ENCODE results near the gene KDM4D.
"Not testable (repeated sequence)": the region's sequence is repeated elsewhere in the genome, so short reads cannot be mapped to it uniquely, and the experiment has no call there.

DNA sequence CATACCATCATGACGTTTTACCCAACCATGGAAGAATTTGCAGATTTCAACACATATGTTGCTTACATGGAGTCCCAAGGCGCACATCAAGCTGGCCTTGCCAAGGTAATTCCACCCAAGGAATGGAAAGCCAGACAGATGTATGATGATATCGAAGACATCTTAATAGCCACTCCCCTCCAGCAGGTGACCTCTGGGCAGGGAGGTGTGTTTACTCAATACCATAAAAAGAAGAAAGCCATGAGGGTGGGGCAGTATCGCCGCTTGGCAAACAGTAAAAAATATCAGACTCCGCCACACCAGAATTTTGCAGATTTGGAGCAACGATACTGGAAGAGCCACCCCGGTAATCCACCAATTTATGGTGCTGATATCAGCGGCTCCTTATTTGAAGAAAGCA is 52.1 kb downstream of the KDM4D start:
- TF ChIP-seq, protein P1, sequence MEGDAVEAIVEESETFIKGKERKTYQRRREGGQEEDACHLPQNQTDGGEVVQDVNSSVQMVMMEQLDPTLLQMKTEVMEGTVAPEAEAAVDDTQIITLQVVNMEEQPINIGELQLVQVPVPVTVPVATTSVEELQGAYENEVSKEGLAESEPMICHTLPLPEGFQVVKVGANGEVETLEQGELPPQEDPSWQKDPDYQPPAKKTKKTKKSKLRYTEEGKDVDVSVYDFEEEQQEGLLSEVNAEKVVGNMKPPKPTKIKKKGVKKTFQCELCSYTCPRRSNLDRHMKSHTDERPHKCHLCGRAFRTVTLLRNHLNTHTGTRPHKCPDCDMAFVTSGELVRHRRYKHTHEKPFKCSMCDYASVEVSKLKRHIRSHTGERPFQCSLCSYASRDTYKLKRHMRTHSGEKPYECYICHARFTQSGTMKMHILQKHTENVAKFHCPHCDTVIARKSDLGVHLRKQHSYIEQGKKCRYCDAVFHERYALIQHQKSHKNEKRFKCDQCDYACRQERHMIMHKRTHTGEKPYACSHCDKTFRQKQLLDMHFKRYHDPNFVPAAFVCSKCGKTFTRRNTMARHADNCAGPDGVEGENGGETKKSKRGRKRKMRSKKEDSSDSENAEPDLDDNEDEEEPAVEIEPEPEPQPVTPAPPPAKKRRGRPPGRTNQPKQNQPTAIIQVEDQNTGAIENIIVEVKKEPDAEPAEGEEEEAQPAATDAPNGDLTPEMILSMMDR (conservative IDR thresholded peaks at IDR 0.05; ENCODE audit: low read depth in 2 of 2): not testable (repeated sequence)
- TF ChIP-seq, protein P2, sequence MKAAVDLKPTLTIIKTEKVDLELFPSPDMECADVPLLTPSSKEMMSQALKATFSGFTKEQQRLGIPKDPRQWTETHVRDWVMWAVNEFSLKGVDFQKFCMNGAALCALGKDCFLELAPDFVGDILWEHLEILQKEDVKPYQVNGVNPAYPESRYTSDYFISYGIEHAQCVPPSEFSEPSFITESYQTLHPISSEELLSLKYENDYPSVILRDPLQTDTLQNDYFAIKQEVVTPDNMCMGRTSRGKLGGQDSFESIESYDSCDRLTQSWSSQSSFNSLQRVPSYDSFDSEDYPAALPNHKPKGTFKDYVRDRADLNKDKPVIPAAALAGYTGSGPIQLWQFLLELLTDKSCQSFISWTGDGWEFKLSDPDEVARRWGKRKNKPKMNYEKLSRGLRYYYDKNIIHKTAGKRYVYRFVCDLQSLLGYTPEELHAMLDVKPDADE (IDR thresholded peaks at IDR 0.05): not testable (repeated sequence)
- TF ChIP-seq POLR2AphosphoS5 (IDR thresholded peaks at IDR 0.05; ENCODE audit: low read depth); EZH2phosphoT487 (IDR thresholded peaks at IDR 0.05; ENCODE audit: unreplicated experiment); EZH2 (IDR thresholded peaks at IDR 0.05; ENCODE audit: low read depth, unreplicated experiment); STAT1 (IDR thresholded peaks at IDR 0.05; ENCODE audit: unreplicated experiment); CREB1 (CRISPR knock-in tag; IDR thresholded peaks at IDR 0.05; ENCODE audit: low read depth): not testable (repeated sequence)
- TF ChIP-seq, protein P3, sequence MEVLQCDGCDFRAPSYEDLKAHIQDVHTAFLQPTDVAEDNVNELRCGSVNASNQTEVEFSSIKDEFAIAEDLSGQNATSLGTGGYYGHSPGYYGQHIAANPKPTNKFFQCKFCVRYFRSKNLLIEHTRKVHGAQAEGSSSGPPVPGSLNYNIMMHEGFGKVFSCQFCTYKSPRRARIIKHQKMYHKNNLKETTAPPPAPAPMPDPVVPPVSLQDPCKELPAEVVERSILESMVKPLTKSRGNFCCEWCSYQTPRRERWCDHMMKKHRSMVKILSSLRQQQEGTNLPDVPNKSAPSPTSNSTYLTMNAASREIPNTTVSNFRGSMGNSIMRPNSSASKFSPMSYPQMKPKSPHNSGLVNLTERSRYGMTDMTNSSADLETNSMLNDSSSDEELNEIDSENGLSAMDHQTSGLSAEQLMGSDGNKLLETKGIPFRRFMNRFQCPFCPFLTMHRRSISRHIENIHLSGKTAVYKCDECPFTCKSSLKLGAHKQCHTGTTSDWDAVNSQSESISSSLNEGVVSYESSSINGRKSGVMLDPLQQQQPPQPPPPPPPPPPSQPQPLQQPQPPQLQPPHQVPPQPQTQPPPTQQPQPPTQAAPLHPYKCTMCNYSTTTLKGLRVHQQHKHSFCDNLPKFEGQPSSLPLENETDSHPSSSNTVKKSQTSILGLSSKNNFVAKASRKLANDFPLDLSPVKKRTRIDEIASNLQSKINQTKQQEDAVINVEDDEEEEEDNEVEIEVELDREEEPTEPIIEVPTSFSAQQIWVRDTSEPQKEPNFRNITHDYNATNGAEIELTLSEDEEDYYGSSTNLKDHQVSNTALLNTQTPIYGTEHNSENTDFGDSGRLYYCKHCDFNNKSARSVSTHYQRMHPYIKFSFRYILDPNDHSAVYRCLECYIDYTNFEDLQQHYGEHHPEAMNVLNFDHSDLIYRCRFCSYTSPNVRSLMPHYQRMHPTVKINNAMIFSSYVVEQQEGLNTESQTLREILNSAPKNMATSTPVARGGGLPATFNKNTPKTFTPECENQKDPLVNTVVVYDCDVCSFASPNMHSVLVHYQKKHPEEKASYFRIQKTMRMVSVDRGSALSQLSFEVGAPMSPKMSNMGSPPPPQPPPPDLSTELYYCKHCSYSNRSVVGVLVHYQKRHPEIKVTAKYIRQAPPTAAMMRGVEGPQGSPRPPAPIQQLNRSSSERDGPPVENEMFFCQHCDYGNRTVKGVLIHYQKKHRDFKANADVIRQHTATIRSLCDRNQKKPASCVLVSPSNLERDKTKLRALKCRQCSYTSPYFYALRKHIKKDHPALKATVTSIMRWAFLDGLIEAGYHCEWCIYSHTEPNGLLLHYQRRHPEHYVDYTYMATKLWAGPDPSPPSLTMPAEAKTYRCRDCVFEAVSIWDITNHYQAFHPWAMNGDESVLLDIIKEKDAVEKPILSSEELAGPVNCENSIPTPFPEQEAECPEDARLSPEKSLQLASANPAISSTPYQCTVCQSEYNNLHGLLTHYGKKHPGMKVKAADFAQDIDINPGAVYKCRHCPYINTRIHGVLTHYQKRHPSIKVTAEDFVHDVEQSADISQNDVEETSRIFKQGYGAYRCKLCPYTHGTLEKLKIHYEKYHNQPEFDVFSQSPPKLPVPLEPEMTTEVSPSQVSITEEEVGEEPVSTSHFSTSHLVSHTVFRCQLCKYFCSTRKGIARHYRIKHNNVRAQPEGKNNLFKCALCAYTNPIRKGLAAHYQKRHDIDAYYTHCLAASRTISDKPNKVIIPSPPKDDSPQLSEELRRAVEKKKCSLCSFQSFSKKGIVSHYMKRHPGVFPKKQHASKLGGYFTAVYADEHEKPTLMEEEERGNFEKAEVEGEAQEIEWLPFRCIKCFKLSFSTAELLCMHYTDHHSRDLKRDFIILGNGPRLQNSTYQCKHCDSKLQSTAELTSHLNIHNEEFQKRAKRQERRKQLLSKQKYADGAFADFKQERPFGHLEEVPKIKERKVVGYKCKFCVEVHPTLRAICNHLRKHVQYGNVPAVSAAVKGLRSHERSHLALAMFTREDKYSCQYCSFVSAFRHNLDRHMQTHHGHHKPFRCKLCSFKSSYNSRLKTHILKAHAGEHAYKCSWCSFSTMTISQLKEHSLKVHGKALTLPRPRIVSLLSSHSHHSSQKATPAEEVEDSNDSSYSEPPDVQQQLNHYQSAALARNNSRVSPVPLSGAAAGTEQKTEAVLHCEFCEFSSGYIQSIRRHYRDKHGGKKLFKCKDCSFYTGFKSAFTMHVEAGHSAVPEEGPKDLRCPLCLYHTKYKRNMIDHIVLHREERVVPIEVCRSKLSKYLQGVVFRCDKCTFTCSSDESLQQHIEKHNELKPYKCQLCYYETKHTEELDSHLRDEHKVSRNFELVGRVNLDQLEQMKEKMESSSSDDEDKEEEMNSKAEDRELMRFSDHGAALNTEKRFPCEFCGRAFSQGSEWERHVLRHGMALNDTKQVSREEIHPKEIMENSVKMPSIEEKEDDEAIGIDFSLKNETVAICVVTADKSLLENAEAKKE (CRISPR knock-in tag; IDR thresholded peaks at IDR 0.05): not testable (repeated sequence)
- TF ChIP-seq, protein P4, sequence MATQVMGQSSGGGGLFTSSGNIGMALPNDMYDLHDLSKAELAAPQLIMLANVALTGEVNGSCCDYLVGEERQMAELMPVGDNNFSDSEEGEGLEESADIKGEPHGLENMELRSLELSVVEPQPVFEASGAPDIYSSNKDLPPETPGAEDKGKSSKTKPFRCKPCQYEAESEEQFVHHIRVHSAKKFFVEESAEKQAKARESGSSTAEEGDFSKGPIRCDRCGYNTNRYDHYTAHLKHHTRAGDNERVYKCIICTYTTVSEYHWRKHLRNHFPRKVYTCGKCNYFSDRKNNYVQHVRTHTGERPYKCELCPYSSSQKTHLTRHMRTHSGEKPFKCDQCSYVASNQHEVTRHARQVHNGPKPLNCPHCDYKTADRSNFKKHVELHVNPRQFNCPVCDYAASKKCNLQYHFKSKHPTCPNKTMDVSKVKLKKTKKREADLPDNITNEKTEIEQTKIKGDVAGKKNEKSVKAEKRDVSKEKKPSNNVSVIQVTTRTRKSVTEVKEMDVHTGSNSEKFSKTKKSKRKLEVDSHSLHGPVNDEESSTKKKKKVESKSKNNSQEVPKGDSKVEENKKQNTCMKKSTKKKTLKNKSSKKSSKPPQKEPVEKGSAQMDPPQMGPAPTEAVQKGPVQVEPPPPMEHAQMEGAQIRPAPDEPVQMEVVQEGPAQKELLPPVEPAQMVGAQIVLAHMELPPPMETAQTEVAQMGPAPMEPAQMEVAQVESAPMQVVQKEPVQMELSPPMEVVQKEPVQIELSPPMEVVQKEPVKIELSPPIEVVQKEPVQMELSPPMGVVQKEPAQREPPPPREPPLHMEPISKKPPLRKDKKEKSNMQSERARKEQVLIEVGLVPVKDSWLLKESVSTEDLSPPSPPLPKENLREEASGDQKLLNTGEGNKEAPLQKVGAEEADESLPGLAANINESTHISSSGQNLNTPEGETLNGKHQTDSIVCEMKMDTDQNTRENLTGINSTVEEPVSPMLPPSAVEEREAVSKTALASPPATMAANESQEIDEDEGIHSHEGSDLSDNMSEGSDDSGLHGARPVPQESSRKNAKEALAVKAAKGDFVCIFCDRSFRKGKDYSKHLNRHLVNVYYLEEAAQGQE (IDR thresholded peaks at IDR 0.05; ENCODE audit: unreplicated experiment): not testable (repeated sequence)

Measured in GM23338 (cell line).